ENCODE results near the gene CTSF.

Gene CTSF

DNA sequence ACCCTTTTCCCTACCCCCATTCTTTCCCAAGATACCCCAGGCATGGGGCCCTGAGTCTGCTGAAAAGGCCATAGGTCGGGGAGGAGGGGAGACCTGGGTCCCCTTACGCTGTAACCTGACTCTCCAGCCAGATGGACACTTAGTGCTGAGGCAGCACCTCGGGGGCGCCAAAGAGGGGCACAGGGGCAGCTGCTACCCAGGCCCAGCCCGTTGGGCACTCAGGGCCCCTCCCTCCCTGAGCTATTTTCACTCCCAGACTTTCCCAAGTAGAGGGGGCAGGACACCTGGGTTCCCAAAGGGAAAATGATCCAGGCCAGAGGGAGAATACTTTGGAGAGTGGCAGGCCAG, 20.8 kb downstream of the CTSF start:
- no peak overlapping the region for H3K27ac ChIP-seq (ENCODE audit: low read depth, low read length, poor library complexity, severe bottlenecking)
- no peaks in the 10 kb centered on the region for H3K9me2 ChIP-seq (ENCODE audit: low read depth, low read length)
- H3K79me2 ChIP-seq (ENCODE audit: insufficient read depth, low read length): no peaks in the 10 kb centered on the region
- H3F3A ChIP-seq (ENCODE audit: insufficient read depth, low read length): no peaks in the 10 kb centered on the region
- 0 out of 2 replicates have a peak, but pooled peaks cover 3% of the 10 kb centered on the region for H3K27me3 ChIP-seq (ENCODE audit: insufficient read depth, low read length)
- H3K4me1 ChIP-seq (ENCODE audit: insufficient read depth, low read length, severe bottlenecking): peaks cover 33% of the 10 kb centered on the region
- H3K9me3 ChIP-seq (ENCODE audit: low read length): no peaks in the 10 kb centered on the region
- H4K20me1 ChIP-seq (ENCODE audit: insufficient read depth, low read length): no peaks in the 10 kb centered on the region
- H3K4me2 ChIP-seq (ENCODE audit: low read length): no peak overlapping the region
- H3K36me3 ChIP-seq (ENCODE audit: insufficient read depth, low read length): no peaks in the 10 kb centered on the region; the same call in 1 of the 2 replicates
- no peak for TF ChIP-seq EZH2 (IDR thresholded peaks at IDR 0.05; ENCODE audit: borderline replicate concordance, low read length)
- TF ChIP-seq, protein P1, sequence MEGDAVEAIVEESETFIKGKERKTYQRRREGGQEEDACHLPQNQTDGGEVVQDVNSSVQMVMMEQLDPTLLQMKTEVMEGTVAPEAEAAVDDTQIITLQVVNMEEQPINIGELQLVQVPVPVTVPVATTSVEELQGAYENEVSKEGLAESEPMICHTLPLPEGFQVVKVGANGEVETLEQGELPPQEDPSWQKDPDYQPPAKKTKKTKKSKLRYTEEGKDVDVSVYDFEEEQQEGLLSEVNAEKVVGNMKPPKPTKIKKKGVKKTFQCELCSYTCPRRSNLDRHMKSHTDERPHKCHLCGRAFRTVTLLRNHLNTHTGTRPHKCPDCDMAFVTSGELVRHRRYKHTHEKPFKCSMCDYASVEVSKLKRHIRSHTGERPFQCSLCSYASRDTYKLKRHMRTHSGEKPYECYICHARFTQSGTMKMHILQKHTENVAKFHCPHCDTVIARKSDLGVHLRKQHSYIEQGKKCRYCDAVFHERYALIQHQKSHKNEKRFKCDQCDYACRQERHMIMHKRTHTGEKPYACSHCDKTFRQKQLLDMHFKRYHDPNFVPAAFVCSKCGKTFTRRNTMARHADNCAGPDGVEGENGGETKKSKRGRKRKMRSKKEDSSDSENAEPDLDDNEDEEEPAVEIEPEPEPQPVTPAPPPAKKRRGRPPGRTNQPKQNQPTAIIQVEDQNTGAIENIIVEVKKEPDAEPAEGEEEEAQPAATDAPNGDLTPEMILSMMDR (IDR thresholded peaks at IDR 0.05; ENCODE audit: low read length): no peak
- no peak overlapping the region for H3K4me3 ChIP-seq (ENCODE audit: low read depth, low read length, poor library complexity, severe bottlenecking)
- H3K9ac ChIP-seq (ENCODE audit: low read length): no peak overlapping the region
- H2AFZ ChIP-seq (ENCODE audit: low read length): no peak overlapping the region

DNA sequence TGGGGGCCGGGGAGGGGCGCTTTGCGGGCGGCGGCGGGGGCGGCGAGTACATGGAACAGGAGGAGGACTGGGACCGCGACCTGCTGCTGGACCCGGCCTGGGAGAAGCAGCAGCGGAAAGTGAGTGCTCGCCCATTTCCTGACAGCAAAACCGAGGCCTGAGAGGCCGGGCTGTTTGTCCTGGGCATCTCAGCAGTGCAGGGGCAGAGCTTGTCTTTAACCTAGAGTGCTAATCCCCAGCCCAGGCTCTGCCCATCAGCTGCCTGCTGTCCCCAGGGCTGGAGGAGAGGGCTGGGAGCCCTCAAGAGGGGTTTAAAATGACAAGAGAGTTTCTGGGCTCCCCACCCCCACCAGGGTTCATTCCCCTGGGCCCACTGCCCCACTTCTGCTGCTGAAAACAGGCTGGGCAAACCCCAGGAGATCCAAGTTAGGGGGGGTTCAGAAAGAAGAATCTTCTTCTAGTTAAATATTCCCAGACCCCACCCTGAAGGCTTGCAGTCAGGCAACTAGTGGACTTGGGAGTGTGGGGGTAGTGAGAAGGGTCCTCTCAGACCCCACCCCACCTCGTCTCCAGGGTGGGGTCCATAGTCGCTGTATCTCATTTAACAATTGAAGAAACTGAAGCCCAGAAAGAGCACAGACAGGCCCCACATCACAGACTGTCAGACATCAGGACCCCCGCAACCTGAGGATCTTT, 21.3 kb downstream of the CTSF start:
- no peak overlapping the region for H3K27ac ChIP-seq (ENCODE audit: low read depth, low read length, poor library complexity, severe bottlenecking)
- no peaks in the 10 kb centered on the region for H3K9me2 ChIP-seq (ENCODE audit: low read depth, low read length)
- H3K4me1 ChIP-seq (ENCODE audit: insufficient read depth, low read length, severe bottlenecking): peaks cover 33% of the 10 kb centered on the region
- no peaks in the 10 kb centered on the region for H3K9me3 ChIP-seq (ENCODE audit: low read length)
- no peak for TF ChIP-seq EZH2 (IDR thresholded peaks at IDR 0.05; ENCODE audit: borderline replicate concordance, low read length)
- TF ChIP-seq, protein P1 (IDR thresholded peaks at IDR 0.05; ENCODE audit: low read length): no peak
- H3K4me3 ChIP-seq (ENCODE audit: low read depth, low read length, poor library complexity, severe bottlenecking): peak overlapping the region; percentile 89
- H3K36me3 ChIP-seq (ENCODE audit: insufficient read depth, low read length): no peaks in the 10 kb centered on the region; the same call in 1 of the 2 replicates
- no peak overlapping the region for H2AFZ ChIP-seq (ENCODE audit: low read length)
- H3K9ac ChIP-seq (ENCODE audit: low read length): peak overlapping the region; percentile 79; the same call in 1 of the 2 replicates
- no peaks in the 10 kb centered on the region for H4K20me1 ChIP-seq (ENCODE audit: insufficient read depth, low read length)
- H3F3A ChIP-seq (ENCODE audit: insufficient read depth, low read length): no peaks in the 10 kb centered on the region
- H3K4me2 ChIP-seq (ENCODE audit: low read length): peak overlapping the region; percentile 91
- no peaks in the 10 kb centered on the region for H3K79me2 ChIP-seq (ENCODE audit: insufficient read depth, low read length)
- H3K27me3 ChIP-seq (ENCODE audit: insufficient read depth, low read length): 0 out of 2 replicates have a peak, but pooled peaks cover 3% of the 10 kb centered on the region

DNA sequence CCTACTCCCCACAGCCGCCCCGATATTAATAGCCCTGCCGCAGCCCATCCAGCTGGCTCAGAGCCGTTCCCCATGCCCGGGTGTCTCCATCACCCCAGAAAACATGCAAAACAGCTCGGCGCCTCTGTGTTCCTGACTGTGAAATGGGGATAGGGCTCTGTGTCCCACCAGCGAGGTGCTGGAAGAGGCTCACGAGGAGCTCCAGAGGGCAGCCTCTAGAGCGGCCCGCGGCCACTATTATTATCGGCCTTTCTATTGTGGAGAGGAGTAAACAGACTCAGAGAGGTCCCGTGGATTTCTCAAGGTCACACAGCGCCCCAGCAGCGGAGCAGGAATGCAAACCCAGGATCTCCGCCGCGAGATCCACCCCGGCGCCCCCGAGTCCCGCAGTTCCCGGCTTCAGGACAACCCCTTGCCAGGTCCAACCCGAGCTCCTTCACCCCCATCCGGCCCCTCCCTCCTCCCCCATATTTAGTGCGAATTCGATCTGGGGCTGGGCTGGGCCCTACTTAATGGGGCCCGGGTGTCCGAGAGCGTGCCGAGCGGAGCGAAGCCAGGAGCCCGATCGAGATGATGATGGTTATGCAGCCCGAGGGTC, 21.9 kb downstream of the CTSF start, which contains the start of gene ACTN3:
Gene ACTN3, plus strand, starts transcription at position 536 of the 598 bp plus-strand sequence. Its CDS starts 35 bp downstream, at position 571.
- Histone ChIP-seq H3K36me3 (ENCODE audit: insufficient read depth, low read length) (peaks cover 2% of the 10 kb centered on the region; the same call in 1 of the 2 replicates), H3K27ac (ENCODE audit: low read depth, low read length, poor library complexity, severe bottlenecking) (no peak within 1 kb of the TSS), H4K20me1 (ENCODE audit: insufficient read depth, low read length) (no peaks in the 10 kb centered on the region), H3K4me1 (ENCODE audit: insufficient read depth, low read length, severe bottlenecking) (peaks cover 33% of the 10 kb centered on the region), H3K4me2 (ENCODE audit: low read length) (peak within 1 kb of the TSS; percentile 91), H3K4me3 (ENCODE audit: low read depth, low read length, poor library complexity, severe bottlenecking) (peak within 1 kb of the TSS; percentile 89), H3K9me3 (ENCODE audit: low read length) (no peaks in the 10 kb centered on the region), H3K79me2 (ENCODE audit: insufficient read depth, low read length) (no peaks in the 10 kb centered on the region), H3K27me3 (ENCODE audit: insufficient read depth, low read length) (0 out of 2 replicates have a peak, but pooled peaks cover 3% of the 10 kb centered on the region), H3F3A (ENCODE audit: insufficient read depth, low read length) (no peaks in the 10 kb centered on the region), H2AFZ (ENCODE audit: low read length) (peak within 1 kb of the TSS; percentile 82), H3K9me2 (ENCODE audit: low read depth, low read length) (no peaks in the 10 kb centered on the region), H3K9ac (ENCODE audit: low read length) (peak within 1 kb of the TSS; percentile 79)
- TF ChIP-seq, protein P1 (IDR thresholded peaks at IDR 0.05; ENCODE audit: low read length): no peak
- TF ChIP-seq EZH2 (IDR thresholded peaks at IDR 0.05; ENCODE audit: borderline replicate concordance, low read length): no peak
